Central memory CD8-positive, alpha-beta T cell (primary cell): ENCODE data around the gene VGLL3.
"Not testable (repeated sequence)": the region's sequence is repeated elsewhere in the genome, so short reads cannot be mapped to it uniquely, and the experiment has no call there.

ENCODE experiments used
- ATAC-seq: fragments of 150-1000 bp; cut with Tn5 transposase; replicated peaks from 2 replicates; pipeline ENCODE4 v1.10.0; 2022; ENCODE audit warnings: mild to moderate bottlenecking, moderate FRiP score, moderate number of reproducible peaks; ENCODE audit not compliant: poor library complexity, severe bottlenecking; ENCODE audit errors: extremely low read depth
- DNase-seq, 2 donors: peaks; one replicate each; pipeline ENCODE4 v3.0.0; 2021; ENCODE audit warnings: low spot score in 2 of 2
- H3K27ac Mint-ChIP-seq: one replicate; pipeline ENCODE4 v1.8.0; 2022; ENCODE audit warnings: low read depth, mild to moderate bottlenecking, moderate library complexity, mixed read lengths
- H3K27me3 Mint-ChIP-seq: one replicate; pipeline ENCODE4 v1.8.0; 2022; ENCODE audit warnings: mixed read lengths
- H3K36me3 Mint-ChIP-seq: one replicate; pipeline ENCODE4 v1.8.0; 2022; ENCODE audit warnings: mild to moderate bottlenecking, moderate library complexity, mixed read lengths; ENCODE audit not compliant: insufficient read depth
- H3K4me1 Mint-ChIP-seq: one replicate; pipeline ENCODE4 v1.8.0; 2022; ENCODE audit warnings: mixed read lengths
- H3K4me3 Mint-ChIP-seq: one replicate; pipeline ENCODE4 v1.8.0; 2022; ENCODE audit warnings: mild to moderate bottlenecking, moderate library complexity, mixed read lengths
- H3K9me3 Mint-ChIP-seq: one replicate; pipeline ENCODE4 v1.8.0; 2022; ENCODE audit warnings: mixed read lengths

The VGLL3 gene

DNA sequence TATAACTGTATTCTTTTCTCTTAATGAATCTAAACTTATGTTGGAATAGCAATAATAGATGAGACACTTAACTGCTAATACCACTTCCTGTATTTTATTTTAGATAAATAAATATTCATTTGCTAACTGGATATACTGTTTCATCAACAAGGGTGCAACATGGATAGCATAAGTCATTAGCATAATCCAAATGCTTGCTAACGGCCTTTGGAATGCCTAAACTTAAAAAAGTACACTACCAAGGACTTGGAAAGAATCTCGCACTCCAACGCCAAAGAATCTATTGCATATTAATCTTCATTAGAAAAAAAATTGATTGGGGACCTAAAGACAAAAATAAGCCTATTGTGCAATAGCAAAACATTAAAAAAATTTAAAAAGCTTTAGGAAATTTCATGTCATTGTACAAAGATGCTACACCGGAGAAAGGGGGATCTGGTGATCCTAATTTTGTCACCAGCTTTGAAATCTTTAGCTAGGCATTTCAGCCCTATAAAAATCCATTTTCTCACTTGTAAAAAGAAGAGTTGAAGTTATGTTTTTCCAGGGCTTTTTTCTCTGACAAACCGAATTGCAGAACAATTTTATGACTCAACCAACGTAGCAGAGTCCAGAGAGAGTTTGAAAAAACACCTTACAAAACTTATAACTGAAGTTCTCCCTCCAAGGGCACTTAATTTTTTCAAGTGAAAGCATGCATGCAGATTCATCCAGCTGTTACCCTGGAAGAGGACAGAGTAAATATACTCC, 4.1 kb downstream of the VGLL3 start:
- H3K27ac Mint-ChIP-seq, result no peak overlapping the region
- no peak overlapping the region for H3K4me3 Mint-ChIP-seq
- no peak for DNase-seq

DNA sequence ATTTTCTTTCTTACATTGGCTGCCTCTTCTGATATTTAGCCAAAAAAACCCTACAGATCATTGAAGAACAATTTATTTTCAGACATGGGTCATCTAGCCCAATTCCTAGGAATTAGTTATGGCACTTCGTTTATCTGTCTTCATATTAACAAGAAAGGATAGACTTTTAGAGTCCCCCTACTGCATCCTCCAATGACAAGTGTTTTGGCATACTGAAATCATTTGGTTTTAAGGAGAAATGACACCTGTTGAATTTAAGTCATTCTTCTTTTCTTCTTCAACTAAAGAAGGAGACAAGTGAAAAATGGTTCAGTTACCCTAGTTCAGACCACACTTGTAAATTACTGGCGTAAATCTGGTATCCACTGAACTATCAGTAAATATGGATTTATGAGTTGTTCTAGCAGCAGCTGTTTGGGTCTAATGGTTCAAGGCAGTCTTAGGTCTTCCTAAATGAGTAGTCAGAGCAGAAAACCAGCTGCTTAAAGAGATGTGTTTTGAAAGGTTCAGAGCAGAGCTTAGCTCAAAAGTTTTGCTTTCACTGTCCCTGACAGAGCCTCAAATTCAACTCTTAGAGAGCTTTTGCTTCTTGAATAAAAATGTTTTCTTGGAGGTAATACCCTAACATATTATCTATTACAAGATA, 5.6 kb downstream of the VGLL3 start:
- peaks cover 2% of the 10 kb centered on the region for H3K36me3 Mint-ChIP-seq
- no peak for ATAC-seq
- H3K4me1 Mint-ChIP-seq, result no peaks in the 10 kb centered on the region
- H3K27me3 Mint-ChIP-seq, result peaks cover 9% of the 10 kb centered on the region
- H3K4me3 Mint-ChIP-seq, result no peak overlapping the region
- no peak overlapping the region for H3K27ac Mint-ChIP-seq
- DNase-seq, result no peak
- H3K9me3 Mint-ChIP-seq, result no peaks in the 10 kb centered on the region

More for the DNA sequence above, 4.1 kb downstream of the VGLL3 start:
- no peak for ATAC-seq
- Mint-ChIP-seq H3K27me3 (peaks cover 9% of the 10 kb centered on the region), H3K9me3 (no peaks in the 10 kb centered on the region), H3K36me3 (peaks cover 2% of the 10 kb centered on the region), H3K4me1 (no peaks in the 10 kb centered on the region)

DNA sequence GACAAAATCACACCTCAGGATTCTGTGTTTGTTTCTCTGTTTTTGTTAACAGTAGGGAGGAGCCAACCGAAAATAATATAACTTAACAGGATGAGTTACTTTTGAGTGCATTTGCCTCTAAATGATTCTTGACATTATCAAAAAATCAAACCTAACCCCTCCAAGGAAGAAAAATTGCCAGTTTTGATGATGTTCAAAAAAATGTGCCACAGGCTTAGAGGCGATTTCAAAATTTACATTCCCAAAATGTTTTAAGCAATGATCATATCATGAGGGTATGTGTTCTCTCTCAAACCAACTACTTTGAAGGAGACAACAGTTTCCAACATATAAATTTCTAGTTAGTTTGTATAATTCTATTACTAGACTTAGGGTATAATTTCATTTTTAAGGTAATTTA, 6.7 kb downstream of the VGLL3 start:
- Mint-ChIP-seq H3K4me3 (no peak overlapping the region), H3K27me3 (no peaks in the 10 kb centered on the region), H3K4me1 (no peaks in the 10 kb centered on the region), H3K36me3 (peaks cover 2% of the 10 kb centered on the region), H3K9me3 (no peaks in the 10 kb centered on the region), H3K27ac (no peak overlapping the region)
- no peak for DNase-seq
- ATAC-seq, result no peak

DNA sequence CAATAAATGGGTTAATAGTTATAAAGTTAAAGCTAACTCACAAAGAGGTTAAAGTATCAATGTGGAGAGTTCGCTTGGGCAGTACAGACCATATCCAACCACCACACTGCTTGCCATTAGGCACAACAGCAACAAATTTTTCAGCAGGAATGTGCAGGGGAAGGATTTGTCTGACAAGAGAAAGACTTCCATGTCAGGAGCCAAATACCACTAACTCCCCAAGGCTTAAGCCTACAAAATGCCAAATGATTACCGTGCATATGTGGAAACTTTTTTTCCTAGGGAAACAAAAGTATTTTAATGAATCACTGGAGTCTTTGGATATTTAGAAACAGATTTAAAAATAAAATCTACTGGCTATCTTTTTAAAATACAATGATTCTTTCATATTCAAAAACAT, 8.1 kb downstream of the VGLL3 start:
- Mint-ChIP-seq H3K9me3 (no peaks in the 10 kb centered on the region), H3K36me3 (peaks cover 2% of the 10 kb centered on the region), H3K27me3 (no peaks in the 10 kb centered on the region), H3K4me1 (no peaks in the 10 kb centered on the region), H3K27ac (no peak overlapping the region), H3K4me3 (no peak overlapping the region)
- ATAC-seq, result no peak
- no peak for DNase-seq

DNA sequence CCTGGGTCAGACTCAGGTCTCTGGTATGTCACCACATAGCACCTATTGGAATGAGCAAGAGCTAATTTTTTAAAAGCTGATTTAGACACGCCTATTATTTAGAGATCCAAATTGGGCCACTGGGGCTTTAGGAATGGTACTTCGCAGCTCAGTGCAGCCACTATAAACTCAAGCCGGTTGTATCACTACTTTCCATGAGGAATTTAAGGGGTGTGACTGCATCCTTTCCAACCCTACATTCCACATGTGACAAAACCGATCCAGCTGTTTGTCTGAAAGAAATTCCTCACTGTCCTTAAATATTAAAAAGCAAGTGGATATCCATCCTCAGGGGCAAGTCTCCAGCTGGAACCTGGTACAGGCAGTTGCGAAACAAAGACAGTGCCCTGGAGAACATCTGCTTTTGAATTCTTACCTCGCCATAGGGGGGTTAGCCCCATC, 12.8 kb downstream of the VGLL3 start:
- ATAC-seq, result no peak
- no peak overlapping the region for H3K4me3 Mint-ChIP-seq

DNA sequence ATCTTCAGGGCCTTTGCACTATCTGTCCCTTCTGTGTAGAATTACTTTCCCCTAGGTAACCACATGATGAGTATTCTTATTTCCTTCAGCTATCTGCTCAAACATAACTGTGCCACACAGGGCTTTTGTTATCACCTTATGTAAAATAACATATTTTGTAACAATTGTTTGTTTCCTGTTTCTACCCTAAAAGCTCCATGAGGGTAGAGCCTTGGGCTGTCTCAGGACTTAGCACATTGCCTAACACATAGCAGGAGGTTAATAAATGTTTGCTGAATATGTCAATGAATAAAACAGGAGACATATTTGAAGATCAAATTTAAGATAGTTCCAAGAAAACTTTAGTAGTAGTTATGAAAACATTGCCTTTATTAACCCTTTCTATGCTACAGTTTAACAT, 14.7 kb downstream of the VGLL3 start:
- no peak for DNase-seq
- H3K27me3 Mint-ChIP-seq, result no peaks in the 10 kb centered on the region
- no peak overlapping the region for H3K27ac Mint-ChIP-seq
- H3K4me3 Mint-ChIP-seq, result no peak overlapping the region
- ATAC-seq, result no peak
- no peaks in the 10 kb centered on the region for H3K4me1 Mint-ChIP-seq
- H3K9me3 Mint-ChIP-seq, result peaks cover 8% of the 10 kb centered on the region
- peaks cover 3% of the 10 kb centered on the region for H3K36me3 Mint-ChIP-seq

More for the DNA sequence above, 12.8 kb downstream of the VGLL3 start:
- no peak for DNase-seq
- H3K9me3 Mint-ChIP-seq, result peaks cover 8% of the 10 kb centered on the region
- H3K36me3 Mint-ChIP-seq, result no peaks in the 10 kb centered on the region
- H3K4me1 Mint-ChIP-seq, result no peaks in the 10 kb centered on the region
- H3K27me3 Mint-ChIP-seq, result no peaks in the 10 kb centered on the region
- H3K27ac Mint-ChIP-seq, result no peak overlapping the region

DNA sequence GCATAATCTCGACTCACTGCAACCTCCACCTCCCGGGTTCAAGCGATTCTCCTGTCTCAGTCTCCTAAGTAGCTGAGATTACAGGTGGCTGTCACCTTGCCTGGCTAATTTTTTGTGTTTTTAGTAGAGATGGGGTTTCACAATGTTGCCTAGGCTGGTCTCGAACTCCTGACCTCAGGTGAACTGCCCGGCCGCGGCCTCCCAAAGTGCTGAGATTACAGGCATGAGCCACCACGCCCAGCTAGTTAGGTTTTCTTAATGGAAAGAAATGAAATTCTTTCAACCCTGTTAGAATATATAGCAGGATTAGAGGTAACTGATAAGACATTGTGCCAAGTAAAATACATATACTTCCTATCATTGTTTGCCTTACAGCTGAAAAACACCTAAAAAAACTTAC, 16.8 kb downstream of the VGLL3 start:
- not testable (repeated sequence) for H3K36me3 Mint-ChIP-seq, DNase-seq, H3K27me3 Mint-ChIP-seq, H3K4me3 Mint-ChIP-seq, H3K27ac Mint-ChIP-seq, H3K4me1 Mint-ChIP-seq, H3K9me3 Mint-ChIP-seq, ATAC-seq

DNA sequence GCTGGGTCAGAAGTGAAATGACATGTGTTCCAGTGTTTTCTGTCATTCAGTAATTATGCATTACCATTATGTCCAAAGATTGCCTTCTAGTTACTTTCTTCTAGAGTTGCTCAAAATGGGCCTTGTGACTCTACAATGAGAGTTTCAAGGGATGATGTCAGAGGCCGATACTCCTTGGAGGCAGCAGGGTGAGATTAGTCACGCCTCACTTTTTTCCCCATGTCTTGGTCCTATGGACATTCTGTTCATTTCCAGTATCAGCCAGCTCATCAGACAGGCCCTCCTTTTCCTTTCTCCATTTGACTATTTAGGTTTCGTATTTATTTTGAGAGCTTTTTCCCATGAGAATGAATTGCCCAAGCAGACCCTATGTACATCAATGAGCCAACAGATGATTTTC, 17.5 kb downstream of the VGLL3 start:
- no peak overlapping the region for H3K4me3 Mint-ChIP-seq
- no peak overlapping the region for H3K27ac Mint-ChIP-seq
- no peaks in the 10 kb centered on the region for H3K4me1 Mint-ChIP-seq
- DNase-seq, result no peak
- peaks cover 3% of the 10 kb centered on the region for H3K36me3 Mint-ChIP-seq
- ATAC-seq, result no peak
- peaks cover 8% of the 10 kb centered on the region for H3K9me3 Mint-ChIP-seq
- no peaks in the 10 kb centered on the region for H3K27me3 Mint-ChIP-seq

DNA sequence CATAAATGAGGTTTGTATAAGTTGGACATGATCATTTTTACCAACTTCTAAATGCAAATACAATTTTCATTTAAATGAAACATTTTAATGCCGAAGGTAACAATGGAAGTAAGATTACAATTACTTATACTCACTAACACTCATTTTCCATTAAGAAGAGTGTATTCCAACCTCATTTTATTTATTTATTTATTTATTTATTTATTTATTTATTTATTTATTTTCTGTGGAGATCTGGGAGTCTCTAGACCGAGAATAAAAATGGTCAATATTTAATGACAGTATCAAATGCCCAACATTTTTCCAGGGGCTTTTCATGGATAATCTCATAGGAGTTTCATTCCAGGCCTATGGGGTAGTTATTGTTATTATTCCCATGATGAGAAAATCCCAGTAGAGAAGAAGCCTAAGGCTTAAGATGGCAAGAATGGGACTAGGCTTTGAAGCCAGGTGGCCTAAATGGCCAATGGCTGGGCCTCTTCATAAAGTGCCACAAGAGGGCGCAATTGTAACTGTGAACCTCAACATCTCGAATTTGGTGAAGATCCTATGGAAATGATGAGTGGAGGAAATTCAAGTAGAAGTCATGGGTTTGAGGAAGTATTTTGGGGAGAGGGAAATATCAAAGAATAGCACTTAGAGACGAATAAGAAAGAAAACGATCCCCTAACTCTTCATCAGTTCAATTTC, 21.3 kb downstream of the VGLL3 start:
- H3K9me3 Mint-ChIP-seq, result peaks cover 15% of the 10 kb centered on the region
- ATAC-seq, result no peak
- H3K27ac Mint-ChIP-seq, result no peak overlapping the region
- no peaks in the 10 kb centered on the region for H3K27me3 Mint-ChIP-seq
- H3K4me3 Mint-ChIP-seq, result no peak overlapping the region
- H3K36me3 Mint-ChIP-seq, result peaks cover 3% of the 10 kb centered on the region
- no peaks in the 10 kb centered on the region for H3K4me1 Mint-ChIP-seq
- DNase-seq, result no peak

DNA sequence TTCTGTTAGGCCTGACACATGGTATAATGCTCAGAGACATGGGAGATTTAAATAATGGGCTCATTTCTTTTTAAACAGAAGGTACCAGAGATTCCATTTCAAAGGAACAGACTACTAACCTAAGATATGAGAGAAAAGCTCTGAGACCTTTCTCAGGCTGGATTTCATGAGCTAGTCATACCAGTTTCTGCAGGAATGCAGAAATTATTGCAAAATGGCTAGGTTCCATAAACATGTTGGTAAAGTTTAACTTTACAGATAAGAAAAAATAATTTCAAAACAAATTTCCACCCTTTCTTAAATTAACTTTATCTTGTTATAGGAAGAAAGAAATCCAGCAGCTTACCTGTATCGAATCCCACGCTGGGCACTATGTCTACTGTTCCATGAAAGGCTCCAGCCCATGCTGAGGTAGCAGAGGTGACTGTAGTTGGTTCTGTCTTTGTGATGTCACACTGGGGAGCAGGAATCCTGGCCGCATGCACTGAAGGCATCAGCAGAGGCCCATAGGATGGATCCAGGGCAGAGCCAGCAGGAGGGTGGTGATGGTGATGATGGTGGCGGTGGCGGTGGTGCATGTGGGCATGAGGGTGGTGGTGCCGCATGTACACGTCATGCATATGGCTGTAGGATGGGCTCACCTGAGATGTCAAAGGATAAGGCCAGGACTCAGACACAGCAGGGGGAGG, 22.6 kb downstream of the VGLL3 start:
- peaks cover 15% of the 10 kb centered on the region for H3K9me3 Mint-ChIP-seq
- no peak for DNase-seq
- H3K4me1 Mint-ChIP-seq, result no peaks in the 10 kb centered on the region
- no peak overlapping the region for H3K4me3 Mint-ChIP-seq
- no peak for ATAC-seq
- H3K27ac Mint-ChIP-seq, result no peak overlapping the region
- no peaks in the 10 kb centered on the region for H3K27me3 Mint-ChIP-seq
- H3K36me3 Mint-ChIP-seq, result peaks cover 3% of the 10 kb centered on the region

DNA sequence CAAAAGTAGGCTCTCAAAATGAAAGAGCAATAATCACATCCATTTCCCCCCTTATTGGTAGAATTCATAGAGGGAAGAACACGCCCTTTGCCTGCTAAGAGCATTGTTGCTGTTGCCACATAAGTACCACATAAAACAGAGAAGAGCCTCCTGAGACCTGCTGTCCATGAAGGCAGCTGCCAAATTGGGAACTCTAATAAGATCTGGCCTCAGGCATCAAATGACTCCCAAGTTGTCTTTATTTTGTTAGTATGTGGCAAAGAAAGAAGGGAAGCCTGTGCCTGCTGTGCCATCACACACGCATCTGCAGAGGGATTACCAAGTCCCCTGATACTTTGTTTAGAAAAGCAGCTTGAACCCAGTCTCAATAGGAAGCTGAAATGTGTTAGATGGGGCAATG, 23.9 kb downstream of the VGLL3 start:
- Mint-ChIP-seq H3K9me3 (peaks cover 15% of the 10 kb centered on the region), H3K4me1 (no peaks in the 10 kb centered on the region), H3K4me3 (no peak overlapping the region), H3K36me3 (peaks cover 3% of the 10 kb centered on the region), H3K27me3 (no peaks in the 10 kb centered on the region), H3K27ac (no peak overlapping the region)
- no peak for ATAC-seq
- no peak for DNase-seq

DNA sequence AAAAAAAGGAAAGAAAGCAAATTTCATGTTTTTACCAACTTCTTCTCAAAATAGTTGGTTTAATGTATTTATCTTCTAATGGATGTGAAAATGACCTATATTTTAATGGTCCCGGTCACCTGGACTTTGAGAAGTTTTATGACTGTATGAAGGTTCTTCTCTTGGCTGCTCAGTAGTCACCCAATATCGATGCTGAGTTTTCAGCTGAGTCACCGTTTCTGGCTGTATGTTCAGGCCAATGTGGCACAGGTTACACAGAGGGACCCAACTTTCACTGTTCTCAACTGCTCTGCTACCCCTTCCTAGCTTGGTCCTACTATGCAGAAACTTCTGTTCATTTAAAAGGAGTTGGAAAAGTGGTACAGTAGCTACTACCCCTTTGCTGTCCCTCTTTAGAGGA, 25.8 kb downstream of the VGLL3 start:
- Mint-ChIP-seq H3K36me3 (no peaks in the 10 kb centered on the region), H3K9me3 (peaks cover 15% of the 10 kb centered on the region), H3K4me1 (no peaks in the 10 kb centered on the region), H3K4me3 (no peak overlapping the region), H3K27ac (no peak overlapping the region), H3K27me3 (no peaks in the 10 kb centered on the region)
- DNase-seq (no peak), ATAC-seq (no peak)
